HG02981 (cell line): ENCODE results near the gene MB21D2.

Experiments used
- ATAC-seq: cut with Tn5 transposase; IDR thresholded peaks from one replicate; pipeline ENCODE4 v1.9.1; 2021; ENCODE audit warnings: mild to moderate bottlenecking, moderate library complexity; ENCODE audit not compliant: unreplicated experiment

The MB21D2 gene

GRCh38 chr3:192892981-192893700 is 24.5 kb downstream of the MB21D2 start:
- peak; percentile 98 for ATAC-seq

GRCh38 chr3:192890347-192891335 is 27.0 kb downstream of the MB21D2 start:
- no peak for ATAC-seq

- ATAC-seq: no peak
These were observed 28.0 kb downstream of the MB21D2 start for GRCh38 chr3:192889679-192890078.

GRCh38 chr3:192888190-192888589 is 29.5 kb downstream of the MB21D2 start:
- no peak for ATAC-seq

- ATAC-seq: no peak
These were observed 30.0 kb downstream of the MB21D2 start for GRCh38 chr3:192887701-192888100.

- ATAC-seq: no peak
These were observed 30.6 kb downstream of the MB21D2 start for GRCh38 chr3:192887047-192887446.

- no peak for ATAC-seq
These were observed 32.6 kb downstream of the MB21D2 start for GRCh38 chr3:192884777-192885773.

GRCh38 chr3:192883512-192883911 is 34.1 kb downstream of the MB21D2 start:
- no peak for ATAC-seq

GRCh38 chr3:192881159-192881786 is 36.4 kb downstream of the MB21D2 start:
- ATAC-seq: no peak

GRCh38 chr3:192880313-192880712 is 37.3 kb downstream of the MB21D2 start:
- ATAC-seq: no peak

GRCh38 chr3:192879346-192880031 is 38.2 kb downstream of the MB21D2 start:
- ATAC-seq: no peak

GRCh38 chr3:192875971-192876565 is 41.6 kb downstream of the MB21D2 start:
- no peak for ATAC-seq

GRCh38 chr3:192870822-192871221 is 46.8 kb downstream of the MB21D2 start:
- ATAC-seq: no peak

GRCh38 chr3:192869131-192870031 is 48.3 kb downstream of the MB21D2 start:
- no peak for ATAC-seq

GRCh38 chr3:192867645-192868044 is 50.0 kb downstream of the MB21D2 start:
- ATAC-seq: no peak

GRCh38 chr3:192866804-192867203 is 50.9 kb downstream of the MB21D2 start:
- no peak for ATAC-seq

GRCh38 chr3:192864941-192865340 is 52.7 kb downstream of the MB21D2 start:
- ATAC-seq: peak; percentile 58

- no peak for ATAC-seq
These were observed 54.6 kb downstream of the MB21D2 start for GRCh38 chr3:192863091-192863420.
